ENCODE measurements around the gene RRAGD. TPM values are rescaled to one million over a fixed set of nuclear protein-coding genes. Genes with fewer than 3 reads are reported as not detected.

RRAGD gene
- total RNA-seq, 2 donors from 2014 or later: 0.95 to 2.0 TPM

- Mint-ChIP-seq H3K36me3 (ENCODE audit: low read depth) (peaks cover 27% of the 10 kb centered on the region), H3K27me3 (ENCODE audit: insufficient read depth) (no peaks in the 10 kb centered on the region), H3K27ac (no peak overlapping the region), H3K4me1 (no peaks in the 10 kb centered on the region), H3K4me3 (no peak overlapping the region), H3K9me3 (peaks cover 13% of the 10 kb centered on the region)
- peak; percentile 53 for DNase-seq
- H3K36me3 ChIP-seq (ENCODE audit: control insufficient read depth, insufficient read depth, low read length): peaks cover 33% of the 10 kb centered on the region
- H3K9me3 ChIP-seq (ENCODE audit: control insufficient read depth, low read length): peaks cover 18% of the 10 kb centered on the region
- 95 to 100% methylated on average over 2 to 5 of the region's 5 CpGs for WGBS, 2 experiments (ENCODE audit: insufficient coverage in 1 of 2, insufficient read length in 1 of 2)
- H3K4me1 ChIP-seq (ENCODE audit: control insufficient read depth, insufficient read depth, low read length): no peaks in the 10 kb centered on the region
- H3K27ac ChIP-seq (ENCODE audit: low read depth, low read length): no peak overlapping the region
- no peak for TF ChIP-seq CTCF (conservative IDR thresholded peaks at IDR 0.05)
- no peak overlapping the region for H3K9ac ChIP-seq (ENCODE audit: extremely low read depth, low read length, poor library complexity, severe bottlenecking)
- H3K4me3 ChIP-seq (ENCODE audit: low read length): no peak overlapping the region
- no peaks in the 10 kb centered on the region for H3K27me3 ChIP-seq (ENCODE audit: control insufficient read depth, insufficient read depth, low read length, poor library complexity, severe bottlenecking)
These were observed 46.6 kb upstream of the RRAGD start for GRCh38 chr6:89458704-89459103.

DNA sequence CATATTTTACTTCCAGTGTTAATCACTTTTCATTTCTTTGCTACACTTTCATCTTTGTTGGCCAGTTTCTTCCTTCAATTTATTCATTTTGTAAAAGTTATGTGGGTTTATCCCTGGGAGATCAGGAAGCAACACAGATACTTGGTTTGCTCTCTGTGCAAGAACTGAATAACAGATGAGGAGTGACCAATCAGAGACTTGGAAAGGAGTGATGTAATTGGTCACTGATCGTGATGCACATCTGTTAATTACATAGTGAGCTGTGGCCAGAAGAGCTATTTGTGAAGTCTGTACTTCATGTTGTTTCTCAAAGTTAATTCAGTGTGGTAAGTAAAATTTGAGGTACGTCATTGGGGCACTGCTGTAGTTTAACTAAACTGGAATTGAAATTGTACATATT is 42.2 kb upstream of the RRAGD start:
- Mint-ChIP-seq H3K4me3 (no peak overlapping the region), H3K27me3 (ENCODE audit: insufficient read depth) (no peaks in the 10 kb centered on the region), H3K9me3 (peaks cover 13% of the 10 kb centered on the region), H3K4me1 (no peaks in the 10 kb centered on the region), H3K36me3 (ENCODE audit: low read depth) (peaks cover 27% of the 10 kb centered on the region), H3K27ac (no peak overlapping the region)
- Histone ChIP-seq H3K4me3 (ENCODE audit: low read length) (peak overlapping the region; percentile 8), H3K27ac (ENCODE audit: low read depth, low read length) (no peak overlapping the region), H3K27me3 (ENCODE audit: control insufficient read depth, insufficient read depth, low read length, poor library complexity, severe bottlenecking) (no peaks in the 10 kb centered on the region), H3K9ac (ENCODE audit: extremely low read depth, low read length, poor library complexity, severe bottlenecking) (no peak overlapping the region), H3K9me3 (ENCODE audit: control insufficient read depth, low read length) (peaks cover 18% of the 10 kb centered on the region), H3K4me1 (ENCODE audit: control insufficient read depth, insufficient read depth, low read length) (no peaks in the 10 kb centered on the region), H3K36me3 (ENCODE audit: control insufficient read depth, insufficient read depth, low read length) (peaks cover 43% of the 10 kb centered on the region)
- TF ChIP-seq CTCF (conservative IDR thresholded peaks at IDR 0.05): no peak
- WGBS, 2 experiments (ENCODE audit: insufficient coverage in 1 of 2, insufficient read length in 1 of 2): 93 to 98% methylated on average over 2 of the region's 2 CpGs
- no peak for DNase-seq

DNA sequence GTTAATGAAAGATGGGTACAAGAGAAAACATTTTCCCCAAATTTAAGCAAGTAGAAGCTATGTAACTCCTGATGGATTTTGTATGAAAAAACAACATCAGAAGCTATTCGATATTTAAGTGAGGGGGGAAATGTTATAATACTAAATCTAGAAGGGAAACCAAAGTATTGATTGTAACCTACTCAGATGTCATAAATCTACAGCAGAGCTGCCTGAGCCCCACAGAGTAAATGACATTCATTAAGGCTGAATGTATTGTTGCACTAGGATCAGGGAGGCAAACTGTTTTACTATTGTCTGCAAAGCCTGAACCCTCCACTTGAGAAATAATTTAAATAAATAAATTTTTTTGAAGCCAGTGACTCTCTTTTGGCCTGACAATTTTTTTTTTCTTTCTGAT is 40.2 kb upstream of the RRAGD start:
- no peak overlapping the region for H3K4me3 Mint-ChIP-seq
- no peak overlapping the region for H3K27ac Mint-ChIP-seq
- H3K36me3 ChIP-seq (ENCODE audit: control insufficient read depth, insufficient read depth, low read length): peaks cover 42% of the 10 kb centered on the region
- H3K36me3 Mint-ChIP-seq (ENCODE audit: low read depth): peaks cover 32% of the 10 kb centered on the region
- peaks cover 18% of the 10 kb centered on the region for H3K9me3 ChIP-seq (ENCODE audit: control insufficient read depth, low read length)
- no peak overlapping the region for H3K27ac ChIP-seq (ENCODE audit: low read depth, low read length)
- H3K4me3 ChIP-seq (ENCODE audit: low read length): no peak overlapping the region
- no peak for TF ChIP-seq CTCF (conservative IDR thresholded peaks at IDR 0.05)
- no peaks in the 10 kb centered on the region for H3K4me1 ChIP-seq (ENCODE audit: control insufficient read depth, insufficient read depth, low read length)
- H3K4me1 Mint-ChIP-seq: no peaks in the 10 kb centered on the region
- H3K27me3 Mint-ChIP-seq (ENCODE audit: insufficient read depth): no peaks in the 10 kb centered on the region
- peaks cover 13% of the 10 kb centered on the region for H3K9me3 Mint-ChIP-seq
- no peak overlapping the region for H3K9ac ChIP-seq (ENCODE audit: extremely low read depth, low read length, poor library complexity, severe bottlenecking)
- no peak for DNase-seq
- WGBS, 2 experiments (ENCODE audit: insufficient coverage in 1 of 2, insufficient read length in 1 of 2): 83 to 89% methylated on average over 1 of the region's 1 CpG
- H3K27me3 ChIP-seq (ENCODE audit: control insufficient read depth, insufficient read depth, low read length, poor library complexity, severe bottlenecking): no peaks in the 10 kb centered on the region
